ENCODE measurements around the gene UNC5B.

UNC5B gene

GRCh38 chr10:71223347-71224058, 11.1 kb downstream of the UNC5B start:
- DNase-seq (ENCODE audit: low spot score): peak; percentile 45

- DNase-seq (ENCODE audit: low spot score): no peak
These were observed 13.1 kb downstream of the UNC5B start for GRCh38 chr10:71225291-71226058.

- no peak for DNase-seq (ENCODE audit: low spot score)
These were observed 16.7 kb downstream of the UNC5B start for GRCh38 chr10:71228875-71229675.

- DNase-seq (ENCODE audit: low spot score): no peak
These were observed 17.6 kb downstream of the UNC5B start for GRCh38 chr10:71229726-71230655.

- no peak for DNase-seq (ENCODE audit: low spot score)
These were observed 18.3 kb downstream of the UNC5B start for GRCh38 chr10:71230656-71231025.

- DNase-seq (ENCODE audit: low spot score): no peak
These were observed 18.8 kb downstream of the UNC5B start for GRCh38 chr10:71231206-71231605.

- DNase-seq (ENCODE audit: low spot score): no peak
These were observed 20.0 kb downstream of the UNC5B start for GRCh38 chr10:71232089-71232998.

GRCh38 chr10:71233482-71233892, 21.1 kb downstream of the UNC5B start:
- DNase-seq (ENCODE audit: low spot score): no peak

GRCh38 chr10:71234004-71234894, 21.9 kb downstream of the UNC5B start:
- no peak for DNase-seq (ENCODE audit: low spot score)

GRCh38 chr10:71234970-71235685, 22.8 kb downstream of the UNC5B start:
- DNase-seq (ENCODE audit: low spot score): peak; percentile 81

- DNase-seq (ENCODE audit: low spot score): no peak
These were observed 23.4 kb downstream of the UNC5B start for GRCh38 chr10:71235808-71236207.

GRCh38 chr10:71236286-71236685, 23.9 kb downstream of the UNC5B start:
- no peak for DNase-seq (ENCODE audit: low spot score)

GRCh38 chr10:71236822-71237682, 24.7 kb downstream of the UNC5B start:
- no peak for DNase-seq (ENCODE audit: low spot score)

- DNase-seq (ENCODE audit: low spot score): no peak
These were observed 25.7 kb downstream of the UNC5B start for GRCh38 chr10:71237843-71238623.

GRCh38 chr10:71238626-71239025, 26.3 kb downstream of the UNC5B start:
- no peak for DNase-seq (ENCODE audit: low spot score)

- DNase-seq (ENCODE audit: low spot score): no peak
These were observed 27.0 kb downstream of the UNC5B start for GRCh38 chr10:71239131-71239915.

Data from left forelimb (tissue), 1 donor.